NCI-H1436 (cell line): ENCODE measurements around the gene GNA12.

Source experiments
- DNase-seq: peaks from one replicate; lab custom pipeline; 2025; lab: John Stamatoyannopoulos, UW

Gene GNA12

DNA sequence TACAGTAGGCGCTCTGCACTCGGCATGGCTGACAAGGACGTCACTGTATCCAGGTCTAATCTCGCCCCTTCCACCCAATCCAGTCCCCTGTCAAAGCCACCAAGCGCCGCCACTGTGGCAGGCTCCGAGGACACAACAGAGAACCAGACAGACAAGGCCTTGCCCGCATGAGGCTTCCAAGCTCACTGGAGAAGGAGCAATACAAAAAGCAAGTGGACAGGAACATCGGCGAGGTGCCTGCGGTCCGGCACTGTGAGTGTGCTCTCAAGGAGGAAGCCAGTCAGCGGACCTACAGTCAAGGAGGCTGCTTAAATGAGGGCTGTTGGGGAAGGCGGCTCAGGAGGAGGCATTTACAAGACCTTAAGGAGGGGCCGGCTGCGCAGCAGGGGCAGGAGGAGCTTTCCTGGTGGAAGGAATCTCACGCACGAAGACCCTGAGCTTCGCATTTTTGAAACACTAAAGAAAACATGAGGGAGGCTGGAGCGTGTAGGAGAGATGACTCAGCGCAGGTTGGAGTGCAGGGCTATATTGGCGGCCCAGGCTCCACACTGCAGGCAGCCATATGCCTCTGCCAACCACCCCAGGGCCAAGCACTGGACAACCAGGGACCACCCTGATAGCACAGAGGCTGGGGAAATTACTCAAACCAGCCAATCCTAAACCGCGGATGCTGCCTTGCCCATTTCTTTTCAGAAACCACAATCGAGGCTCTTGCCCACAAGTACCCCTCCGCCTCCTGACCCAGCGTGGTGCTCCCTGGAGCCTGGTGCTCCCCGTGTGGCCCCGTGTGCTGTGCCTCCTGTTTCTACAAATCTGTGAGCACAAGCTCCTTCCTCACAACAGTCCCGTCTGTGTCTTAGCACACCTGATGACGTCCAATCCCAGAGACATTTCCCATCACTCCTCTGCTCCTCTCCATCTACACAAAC lies 28.9 kb downstream of the GNA12 start:
- no peak for DNase-seq

DNA sequence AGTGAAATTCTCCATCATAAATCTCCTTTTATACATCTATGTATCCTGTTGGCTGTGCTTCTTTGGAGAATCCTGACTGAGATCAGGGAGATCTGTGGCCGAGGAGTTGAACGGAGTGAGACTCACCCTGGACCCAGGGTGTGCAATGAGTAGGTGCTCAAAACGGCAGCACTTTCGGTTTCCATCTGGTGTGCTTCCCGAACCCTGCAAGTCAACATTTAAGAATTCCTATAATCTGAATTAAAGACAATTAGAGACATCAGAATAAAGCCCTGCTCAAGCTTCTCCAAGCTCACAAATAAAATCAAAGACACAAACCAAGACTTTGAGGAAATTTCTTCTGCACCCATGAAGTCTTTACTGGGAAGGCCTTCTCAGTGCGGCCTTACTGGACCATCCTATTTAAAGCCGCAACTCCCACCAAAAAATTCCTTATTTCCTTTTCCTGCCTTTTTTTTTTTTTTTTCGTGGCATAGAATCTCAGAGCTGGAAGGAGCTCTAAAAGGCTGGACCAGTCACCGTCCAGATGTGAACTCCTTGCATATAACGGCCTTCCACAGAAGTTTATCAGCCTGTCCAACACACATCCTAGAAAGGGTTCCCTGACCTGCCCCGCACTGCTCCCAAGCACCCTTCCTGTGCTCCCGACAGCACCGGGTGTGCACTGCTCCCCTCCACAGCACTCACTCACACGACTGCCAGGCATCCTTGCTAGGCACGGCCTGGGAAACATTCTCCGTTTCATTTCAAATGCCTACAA lies 29.7 kb downstream of the GNA12 start:
- no peak for DNase-seq

DNA sequence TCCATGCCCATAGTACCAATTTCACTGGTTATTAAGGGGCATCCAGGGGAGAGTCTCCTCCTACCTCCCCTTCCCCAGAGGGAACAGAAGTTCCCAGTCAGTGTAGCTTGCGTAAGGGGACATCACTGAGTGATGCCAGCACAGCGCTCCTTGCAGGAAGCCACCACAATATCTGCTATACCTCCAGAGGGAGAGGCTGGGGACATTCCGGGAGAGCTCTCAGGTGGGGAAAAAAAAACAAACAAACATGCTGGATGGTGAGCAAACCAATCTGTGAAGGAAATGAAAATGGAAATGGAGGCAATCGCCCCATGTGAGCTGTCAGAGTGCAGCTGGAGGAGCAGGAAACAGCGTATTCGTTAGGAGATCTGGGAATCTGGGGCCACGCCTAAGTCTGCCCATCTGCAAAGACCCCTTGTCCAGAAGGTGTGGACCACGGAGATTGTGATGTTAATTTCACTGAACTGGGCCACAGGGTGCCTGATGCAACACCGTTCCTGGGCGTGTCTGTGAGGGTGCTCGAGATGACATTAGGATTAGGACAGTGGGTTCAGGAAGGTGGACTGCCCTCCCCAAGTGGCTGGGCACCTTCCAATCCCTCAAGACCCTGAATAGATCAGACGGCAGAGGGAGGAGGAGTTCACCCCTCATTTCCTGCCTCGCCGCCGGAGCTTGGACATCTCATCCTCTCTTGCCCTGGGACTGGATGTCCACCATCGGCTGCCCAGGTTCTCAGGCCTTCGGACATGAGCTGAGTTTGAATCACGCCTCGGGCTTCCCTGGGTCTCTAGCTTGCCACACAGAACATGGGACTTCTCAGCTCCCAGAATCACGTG lies 30.5 kb downstream of the GNA12 start:
- no peak for DNase-seq

- no peak for DNase-seq
Observed at GRCh38 chr7:2812831-2813230, 31.3 kb downstream of the GNA12 start.

DNA sequence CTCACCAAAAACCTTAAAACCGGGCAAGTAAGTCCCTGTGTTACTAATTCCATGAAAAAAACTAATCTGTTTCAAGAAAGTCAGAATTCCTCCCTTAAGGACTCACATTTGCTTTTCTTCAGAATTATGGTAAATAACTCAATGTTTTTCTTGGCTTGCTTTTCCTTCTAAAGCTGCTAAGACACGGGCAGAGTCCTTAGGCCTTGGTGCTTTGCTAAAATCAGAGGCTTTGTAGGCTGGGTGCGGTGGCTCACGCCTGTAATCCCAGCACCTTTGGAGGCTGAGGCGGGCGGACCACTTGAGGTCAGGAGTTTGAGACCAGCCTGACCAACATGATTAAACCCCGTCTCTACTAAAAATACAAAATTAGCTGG lies 32.0 kb downstream of the GNA12 start:
- DNase-seq = no peak

- no peak for DNase-seq
Observed at GRCh38 chr7:2811476-2812113, 32.5 kb downstream of the GNA12 start.

DNA sequence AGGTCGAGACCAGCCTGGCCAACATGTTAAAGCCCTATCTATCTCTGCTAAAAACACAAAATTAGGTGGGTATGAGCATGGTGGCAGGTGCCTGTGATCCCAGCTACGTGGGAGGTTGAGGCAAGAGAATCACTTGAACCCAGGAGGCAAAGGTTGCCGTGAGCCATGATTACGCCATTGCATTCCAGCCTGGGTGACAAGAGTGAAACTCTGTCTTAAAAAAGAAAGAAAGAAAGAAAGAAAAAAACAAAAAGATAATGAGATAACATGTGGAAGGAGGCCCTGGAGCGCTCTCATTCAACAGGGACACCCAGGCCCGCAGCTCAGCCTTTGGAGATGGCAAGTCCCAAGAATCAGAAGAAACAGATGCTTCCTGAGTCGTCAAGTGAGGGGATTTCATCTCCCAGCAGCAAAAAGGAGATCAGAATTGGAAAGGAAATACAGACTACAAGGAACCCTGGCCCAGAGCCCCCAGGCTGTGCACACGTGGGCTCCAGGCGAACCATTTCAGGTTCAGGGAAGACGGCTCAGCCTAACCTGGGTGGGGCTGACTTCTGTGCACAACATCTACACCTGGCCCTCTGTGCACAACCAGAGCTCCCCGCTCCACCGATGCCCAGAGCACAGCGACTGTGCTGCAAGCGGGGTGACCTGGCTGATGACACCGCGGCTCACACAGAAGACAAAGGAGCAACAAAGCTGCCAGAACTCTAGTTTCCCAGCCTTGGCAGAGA lies 33.3 kb downstream of the GNA12 start:
- DNase-seq = no peak

GRCh38 chr7:2809903-2810625 lies 34.0 kb downstream of the GNA12 start:
- no peak for DNase-seq

GRCh38 chr7:2808891-2809665 lies 35.0 kb downstream of the GNA12 start:
- DNase-seq = no peak

DNA sequence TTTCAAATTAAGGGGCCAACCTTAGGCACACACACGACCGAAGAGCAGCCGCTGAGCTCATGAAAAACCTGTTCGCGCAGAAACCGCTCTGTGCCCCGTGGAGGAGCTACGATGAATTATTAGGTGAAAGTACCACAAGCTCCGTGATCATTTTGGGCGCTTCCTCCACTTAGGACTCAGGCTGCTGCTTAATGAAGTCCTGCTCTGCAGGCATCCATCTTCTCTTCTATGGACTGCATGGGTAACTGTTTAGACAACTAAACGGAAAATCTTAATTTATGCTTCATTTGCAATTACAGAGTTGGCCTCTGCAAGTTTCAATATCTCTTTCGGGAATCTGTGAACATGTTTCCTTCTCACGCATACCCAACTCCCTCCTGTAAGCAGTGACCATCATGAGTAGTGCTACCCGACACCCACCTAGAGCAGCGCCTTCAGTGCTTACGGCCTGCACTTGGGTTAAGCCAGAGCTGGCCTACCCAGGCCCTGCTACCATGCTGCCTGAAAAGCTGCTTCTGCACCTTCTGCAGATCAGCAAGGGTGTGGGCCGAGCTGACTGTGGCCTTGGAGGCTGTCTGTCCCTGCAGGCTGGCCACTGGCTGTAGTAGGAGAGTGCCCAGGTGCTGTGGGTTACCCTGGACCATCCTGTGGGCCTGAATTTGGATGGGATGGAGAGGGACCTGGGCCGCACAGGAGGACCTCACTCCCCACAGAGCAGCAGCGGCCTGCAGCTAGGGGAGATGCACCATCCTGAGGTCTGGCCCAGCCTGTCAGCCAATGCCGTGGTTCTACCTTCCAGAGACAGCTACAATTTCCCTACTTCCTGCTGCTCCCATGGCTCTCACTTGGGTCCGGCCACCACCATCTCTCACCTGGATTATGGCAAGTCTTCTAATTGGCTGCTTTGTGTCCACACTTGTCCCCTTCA lies 36.0 kb downstream of the GNA12 start:
- DNase-seq = peak; percentile 19

- DNase-seq = no peak
Observed at GRCh38 chr7:2807460-2807844, 36.7 kb downstream of the GNA12 start.

- DNase-seq = no peak
Observed at GRCh38 chr7:2806571-2806970, 37.5 kb downstream of the GNA12 start.

GRCh38 chr7:2805213-2805944 lies 38.7 kb downstream of the GNA12 start:
- DNase-seq = no peak

- no peak for DNase-seq
Observed at GRCh38 chr7:2804227-2804763, 39.8 kb downstream of the GNA12 start.

DNA sequence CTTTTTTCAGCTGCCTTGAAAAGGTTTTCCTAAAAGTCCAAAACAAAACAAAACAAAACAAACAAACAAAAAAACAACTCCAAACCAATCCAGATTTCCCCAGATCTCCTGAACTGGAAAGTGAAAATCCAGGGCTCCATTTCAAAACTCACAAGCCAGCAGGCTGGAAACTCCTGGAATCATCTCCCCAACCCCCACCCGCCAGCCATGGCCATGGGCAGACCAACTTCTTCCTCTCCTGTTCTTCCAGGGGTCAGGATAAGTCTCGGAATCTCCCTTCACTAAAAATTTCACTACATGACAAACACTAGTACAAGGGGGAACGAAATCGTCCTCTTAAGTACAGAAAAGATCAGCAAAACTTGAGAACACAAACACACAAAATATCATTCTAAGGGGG lies 40.4 kb downstream of the GNA12 start:
- no peak for DNase-seq

DNA sequence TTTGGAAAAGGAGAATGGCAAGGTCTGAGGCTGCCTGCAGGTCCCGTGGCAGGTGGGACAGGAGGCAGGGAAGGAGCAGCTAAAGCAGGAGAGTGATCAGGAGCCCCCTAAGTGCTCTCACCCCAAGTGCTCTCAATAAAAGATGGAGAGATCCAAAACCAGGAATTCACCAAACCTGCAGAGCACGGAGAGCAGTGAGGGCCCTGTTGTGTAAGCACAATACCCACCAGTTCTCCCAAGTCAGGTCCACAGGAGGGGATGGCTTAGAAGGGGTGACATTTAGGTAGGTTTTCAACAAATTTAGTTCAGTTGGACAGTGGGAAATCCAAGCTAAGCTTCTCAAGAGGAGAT lies 40.8 kb downstream of the GNA12 start:
- DNase-seq = no peak

GRCh38 chr7:2802504-2803341 lies 41.4 kb downstream of the GNA12 start:
- DNase-seq = no peak
